Mammary epithelial cell (primary cell): ENCODE results near the gene ROBO1.

Experiments used
- CTCF ChIP-seq, 2 donors: IDR thresholded peaks in 1 of 2; conservative IDR thresholded peaks in 1 of 2; 2 replicates each; pipeline ENCODE4 v1.5.1; 2011 to 2012; ENCODE audit warnings: inconsistent platforms in 2 of 2, low read length in 2 of 2, mild to moderate bottlenecking in 2 of 2, control low read depth in 1 of 2, low read depth in 1 of 2; ENCODE audit not compliant: insufficient read depth in 1 of 2; ENCODE audit errors: extremely low read depth in 1 of 2
- EZH2 ChIP-seq: IDR thresholded peaks from 2 replicates; pipeline ENCODE4 v1.6.1; 2012; ENCODE audit warnings: low read length, inconsistent platforms, borderline replicate concordance

GRCh38 chr3:78881501-78881900 is 886.3 kb downstream of the ROBO1 start:
- TF ChIP-seq CTCF (conservative IDR thresholded peaks at IDR 0.05 in 1 of 2, IDR thresholded peaks at IDR 0.05 in 1 of 2; ENCODE audit: extremely low read depth in 1 of 2, insufficient read depth in 1 of 2, low read depth in 1 of 2, low read length in 2 of 2) (no peak), EZH2 (no peak)
